HL-60 (cell line): ENCODE results near the gene MYNN.

Source experiments
- DNase-seq, 2 experiments: peaks; one replicate each; pipeline ENCODE4 v3.0.0-alpha.2; 2010 to 2020; ENCODE audit warnings: low read depth in 1 of 2, low spot score in 1 of 2
- H3K27ac ChIP-seq: fragments of 250-450 bp; sonication (Bioruptor Pico); replicated peaks from 2 replicates; pipeline ENCODE4 v1.5.1; 2020; ENCODE audit warnings: mild to moderate bottlenecking, moderate library complexity
- H3K27me3 ChIP-seq: fragments of 250-450 bp; sonication (Bioruptor Pico); 2 replicates; pipeline ENCODE4 v1.5.1; 2021; ENCODE audit warnings: mild to moderate bottlenecking, moderate library complexity; ENCODE audit not compliant: insufficient read depth, poor library complexity, severe bottlenecking
- H3K4me3 ChIP-seq: replicated peaks from 2 replicates; pipeline ENCODE4 v1.5.1; 2011; ENCODE audit warnings: mild to moderate bottlenecking, control low read depth, low read length; ENCODE audit not compliant: insufficient read depth
- CTCF ChIP-seq: IDR thresholded peaks from one replicate; pipeline ENCODE4 v1.5.1; 2011; ENCODE audit warnings: low read length, control low read depth, inconsistent platforms; ENCODE audit not compliant: insufficient read depth
- GABPA ChIP-seq: IDR thresholded peaks from 2 replicates; pipeline ENCODE4 v1.6.1; 2012; ENCODE audit warnings: low read depth
- POLR2AphosphoS5 ChIP-seq: IDR thresholded peaks from 2 replicates; pipeline ENCODE4 v1.6.1; 2012; ENCODE audit warnings: low read depth
- REST ChIP-seq: IDR thresholded peaks from 2 replicates; pipeline ENCODE4 v1.6.1; 2012; ENCODE audit warnings: low read depth; ENCODE audit not compliant: insufficient replicate concordance
- SPI1 ChIP-seq: IDR thresholded peaks from 2 replicates; pipeline ENCODE4 v1.6.1; 2012; ENCODE audit warnings: low read depth, mild to moderate bottlenecking, borderline replicate concordance

MYNN gene

GRCh38 chr3:169836078-169836941, 63.1 kb downstream of the MYNN start:
- no peak overlapping the region for H3K4me3 ChIP-seq
- no peaks in the 10 kb centered on the region for H3K27me3 ChIP-seq
- TF ChIP-seq CTCF (no peak), POLR2AphosphoS5 (no peak), SPI1 (no peak), REST (no peak), GABPA (no peak)
- DNase-seq = no peak
- H3K27ac ChIP-seq = no peak overlapping the region

DNA sequence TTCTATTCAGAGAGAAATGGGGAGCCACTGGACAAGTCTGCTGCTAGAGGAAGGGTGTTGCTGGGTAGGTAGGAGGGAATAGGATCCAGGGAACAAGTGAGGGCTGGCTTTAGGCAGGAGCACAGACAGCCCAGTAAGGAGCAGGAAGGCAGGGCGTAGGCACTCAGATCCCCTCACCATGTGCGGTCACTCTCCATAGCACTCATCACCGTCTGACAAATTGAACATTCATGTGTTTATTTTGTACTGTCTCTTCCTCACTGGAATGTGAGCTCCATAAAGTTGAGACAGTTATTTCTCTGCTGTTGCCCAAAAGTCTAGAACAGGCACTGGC, 63.7 kb downstream of the MYNN start:
- no peak for DNase-seq

More for the DNA sequence above, 63.7 kb downstream of the MYNN start:
- TF ChIP-seq GABPA = no peak
- TF ChIP-seq CTCF = no peak
- TF ChIP-seq REST = no peak
- no peak for TF ChIP-seq POLR2AphosphoS5
- no peak for TF ChIP-seq SPI1
- Histone ChIP-seq H3K27me3 (no peaks in the 10 kb centered on the region), H3K27ac (no peak overlapping the region), H3K4me3 (no peak overlapping the region)
